ENCODE results near the gene ENTPD6.

DNA sequence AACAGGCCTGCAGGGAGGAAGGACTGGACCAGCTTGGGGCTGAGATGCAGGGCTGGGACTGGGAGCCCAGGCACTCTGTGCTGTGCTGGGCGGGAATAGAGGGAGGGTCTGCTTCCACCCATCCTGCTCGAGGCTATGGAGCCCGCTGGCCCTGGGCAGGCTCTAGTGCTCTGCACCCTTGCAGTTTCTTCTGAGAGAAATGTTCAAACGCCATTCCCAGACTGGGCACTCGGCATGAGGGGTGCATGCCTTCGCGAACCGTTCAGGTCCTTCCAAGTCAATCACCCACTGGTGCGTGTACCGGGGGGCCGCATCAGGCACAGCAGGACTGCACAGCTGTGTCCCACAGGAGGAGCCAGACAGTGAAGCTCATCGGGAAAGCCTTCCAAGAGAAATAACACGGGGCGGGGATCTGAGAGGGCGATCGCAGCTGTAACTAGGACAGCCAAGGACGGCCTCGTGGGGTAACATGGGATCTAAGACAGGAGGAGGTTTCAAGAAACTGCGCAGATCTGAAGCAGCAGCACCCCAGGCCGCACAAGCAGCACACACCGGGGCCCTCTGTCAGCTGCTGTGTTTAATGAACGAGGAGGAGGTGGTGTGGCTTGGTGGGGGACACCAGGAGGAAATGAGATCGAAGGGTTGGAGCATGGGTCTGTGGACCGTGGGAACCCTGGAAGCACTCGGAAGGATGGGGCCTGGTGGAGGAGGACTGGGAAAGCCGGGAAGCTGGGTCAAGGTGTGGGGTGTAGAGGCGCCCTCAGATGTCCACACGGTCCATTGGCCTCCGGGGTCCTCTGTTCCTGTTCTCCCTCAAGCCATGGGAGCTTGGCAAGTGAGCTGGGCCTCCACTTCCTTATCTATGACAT lies 26.3 kb downstream of the ENTPD6 start:
- TF ChIP-seq EZH2 (IDR thresholded peaks at IDR 0.05; ENCODE audit: borderline replicate concordance, insufficient read depth, low read length, poor library complexity, severe bottlenecking) (no peak), EP300 (conservative IDR thresholded peaks at IDR 0.05; ENCODE audit: poor library complexity, severe bottlenecking) (no peak), POLR2AphosphoS5 (IDR thresholded peaks at IDR 0.05) (no peak), MXI1 (conservative IDR thresholded peaks at IDR 0.05; ENCODE audit: poor library complexity, severe bottlenecking) (no peak), SMC3 (conservative IDR thresholded peaks at IDR 0.05; ENCODE audit: poor library complexity) (no peak), RAD21 (conservative IDR thresholded peaks at IDR 0.05) (no peak)
- TF ChIP-seq, protein P1, sequence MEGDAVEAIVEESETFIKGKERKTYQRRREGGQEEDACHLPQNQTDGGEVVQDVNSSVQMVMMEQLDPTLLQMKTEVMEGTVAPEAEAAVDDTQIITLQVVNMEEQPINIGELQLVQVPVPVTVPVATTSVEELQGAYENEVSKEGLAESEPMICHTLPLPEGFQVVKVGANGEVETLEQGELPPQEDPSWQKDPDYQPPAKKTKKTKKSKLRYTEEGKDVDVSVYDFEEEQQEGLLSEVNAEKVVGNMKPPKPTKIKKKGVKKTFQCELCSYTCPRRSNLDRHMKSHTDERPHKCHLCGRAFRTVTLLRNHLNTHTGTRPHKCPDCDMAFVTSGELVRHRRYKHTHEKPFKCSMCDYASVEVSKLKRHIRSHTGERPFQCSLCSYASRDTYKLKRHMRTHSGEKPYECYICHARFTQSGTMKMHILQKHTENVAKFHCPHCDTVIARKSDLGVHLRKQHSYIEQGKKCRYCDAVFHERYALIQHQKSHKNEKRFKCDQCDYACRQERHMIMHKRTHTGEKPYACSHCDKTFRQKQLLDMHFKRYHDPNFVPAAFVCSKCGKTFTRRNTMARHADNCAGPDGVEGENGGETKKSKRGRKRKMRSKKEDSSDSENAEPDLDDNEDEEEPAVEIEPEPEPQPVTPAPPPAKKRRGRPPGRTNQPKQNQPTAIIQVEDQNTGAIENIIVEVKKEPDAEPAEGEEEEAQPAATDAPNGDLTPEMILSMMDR (IDR thresholded peaks at IDR 0.05; ENCODE audit: poor library complexity, severe bottlenecking) = no peak
- TF ChIP-seq, protein P2, sequence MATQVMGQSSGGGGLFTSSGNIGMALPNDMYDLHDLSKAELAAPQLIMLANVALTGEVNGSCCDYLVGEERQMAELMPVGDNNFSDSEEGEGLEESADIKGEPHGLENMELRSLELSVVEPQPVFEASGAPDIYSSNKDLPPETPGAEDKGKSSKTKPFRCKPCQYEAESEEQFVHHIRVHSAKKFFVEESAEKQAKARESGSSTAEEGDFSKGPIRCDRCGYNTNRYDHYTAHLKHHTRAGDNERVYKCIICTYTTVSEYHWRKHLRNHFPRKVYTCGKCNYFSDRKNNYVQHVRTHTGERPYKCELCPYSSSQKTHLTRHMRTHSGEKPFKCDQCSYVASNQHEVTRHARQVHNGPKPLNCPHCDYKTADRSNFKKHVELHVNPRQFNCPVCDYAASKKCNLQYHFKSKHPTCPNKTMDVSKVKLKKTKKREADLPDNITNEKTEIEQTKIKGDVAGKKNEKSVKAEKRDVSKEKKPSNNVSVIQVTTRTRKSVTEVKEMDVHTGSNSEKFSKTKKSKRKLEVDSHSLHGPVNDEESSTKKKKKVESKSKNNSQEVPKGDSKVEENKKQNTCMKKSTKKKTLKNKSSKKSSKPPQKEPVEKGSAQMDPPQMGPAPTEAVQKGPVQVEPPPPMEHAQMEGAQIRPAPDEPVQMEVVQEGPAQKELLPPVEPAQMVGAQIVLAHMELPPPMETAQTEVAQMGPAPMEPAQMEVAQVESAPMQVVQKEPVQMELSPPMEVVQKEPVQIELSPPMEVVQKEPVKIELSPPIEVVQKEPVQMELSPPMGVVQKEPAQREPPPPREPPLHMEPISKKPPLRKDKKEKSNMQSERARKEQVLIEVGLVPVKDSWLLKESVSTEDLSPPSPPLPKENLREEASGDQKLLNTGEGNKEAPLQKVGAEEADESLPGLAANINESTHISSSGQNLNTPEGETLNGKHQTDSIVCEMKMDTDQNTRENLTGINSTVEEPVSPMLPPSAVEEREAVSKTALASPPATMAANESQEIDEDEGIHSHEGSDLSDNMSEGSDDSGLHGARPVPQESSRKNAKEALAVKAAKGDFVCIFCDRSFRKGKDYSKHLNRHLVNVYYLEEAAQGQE (IDR thresholded peaks at IDR 0.05; ENCODE audit: borderline replicate concordance) = no peak
